Lower leg skin (tissue), 3 donors: ENCODE measurements around the gene FCHSD1.

Source experiments
- CTCF ChIP-seq, 3 donors: fragments of 450-650 bp; IDR thresholded peaks; one replicate each; pipeline ENCODE4 v1.5.1; 2016; ENCODE audit warnings: antibody characterized with exemption in 3 of 3, mild to moderate bottlenecking in 3 of 3, moderate library complexity in 2 of 3
- POLR2A ChIP-seq, 2 donors: fragments of 450-650 bp; IDR thresholded peaks; one replicate each; pipeline ENCODE4 v1.6.1; 2016 to 2017; ENCODE audit warnings: antibody characterized with exemption in 2 of 2, mild to moderate bottlenecking in 1 of 2, moderate library complexity in 1 of 2

- TF ChIP-seq CTCF (IDR thresholded peaks at IDR 0.05): no peak
- no peak for TF ChIP-seq POLR2A (IDR thresholded peaks at IDR 0.05)
These were observed 43.3 kb upstream of the FCHSD1 start for GRCh38 chr5:141694479-141694878.
